GM19397 (cell line): Measurements from ENCODE around the gene DMGDH.

Experiments
- ATAC-seq: cut with Tn5 transposase; IDR thresholded peaks from one replicate; pipeline ENCODE4 v1.9.1; 2021; ENCODE audit warnings: mild to moderate bottlenecking, moderate library complexity; ENCODE audit not compliant: unreplicated experiment

DMGDH gene

GRCh38 chr5:78979909-78980308 is 89.6 kb downstream of the DMGDH start:
- no peak for ATAC-seq

GRCh38 chr5:78979117-78979742 is 90.2 kb downstream of the DMGDH start:
- no peak for ATAC-seq

GRCh38 chr5:78975035-78975434 is 94.4 kb downstream of the DMGDH start:
- no peak for ATAC-seq

- ATAC-seq, result no peak
These were observed 94.9 kb downstream of the DMGDH start for GRCh38 chr5:78974601-78975000.

GRCh38 chr5:78974011-78974410 is 95.5 kb downstream of the DMGDH start:
- no peak for ATAC-seq

- ATAC-seq, result no peak
These were observed 96.6 kb downstream of the DMGDH start for GRCh38 chr5:78972654-78973428.

- no peak for ATAC-seq
These were observed 97.5 kb downstream of the DMGDH start for GRCh38 chr5:78971998-78972397.

- no peak for ATAC-seq
These were observed 100.7 kb downstream of the DMGDH start for GRCh38 chr5:78968781-78969180.

GRCh38 chr5:78964889-78965288 is 104.6 kb downstream of the DMGDH start:
- ATAC-seq, result no peak

- ATAC-seq, result no peak
These were observed 107.7 kb downstream of the DMGDH start for GRCh38 chr5:78961743-78962142.

GRCh38 chr5:78959767-78960166 is 109.7 kb downstream of the DMGDH start:
- ATAC-seq, result no peak

GRCh38 chr5:78958672-78959445 is 110.6 kb downstream of the DMGDH start:
- no peak for ATAC-seq

- ATAC-seq, result no peak
These were observed 112.6 kb downstream of the DMGDH start for GRCh38 chr5:78956901-78957300.

- no peak for ATAC-seq
These were observed 116.2 kb downstream of the DMGDH start for GRCh38 chr5:78953092-78953800.
